ENCODE results near the gene TTLL5.

DNA sequence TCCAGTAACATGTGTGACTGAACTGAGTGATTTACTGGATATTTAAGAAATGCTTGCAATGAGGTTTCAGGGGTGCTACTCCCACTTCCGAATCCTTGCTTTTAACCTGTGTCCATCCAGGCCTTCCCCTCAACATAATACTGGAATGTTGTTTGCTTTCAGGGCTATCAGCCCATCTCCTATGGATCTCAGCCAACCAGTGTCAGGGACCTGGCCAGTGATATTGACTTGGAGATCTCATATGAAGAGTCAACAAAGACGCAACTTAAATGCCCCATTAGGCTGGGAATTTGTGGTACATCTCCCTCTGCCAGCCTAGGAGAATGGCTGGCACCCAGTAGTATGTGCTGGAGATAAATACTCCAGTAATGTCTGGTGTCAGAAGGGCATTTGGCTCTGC lies 323.6 kb downstream of the TTLL5 start:
- TF ChIP-seq, protein P1, sequence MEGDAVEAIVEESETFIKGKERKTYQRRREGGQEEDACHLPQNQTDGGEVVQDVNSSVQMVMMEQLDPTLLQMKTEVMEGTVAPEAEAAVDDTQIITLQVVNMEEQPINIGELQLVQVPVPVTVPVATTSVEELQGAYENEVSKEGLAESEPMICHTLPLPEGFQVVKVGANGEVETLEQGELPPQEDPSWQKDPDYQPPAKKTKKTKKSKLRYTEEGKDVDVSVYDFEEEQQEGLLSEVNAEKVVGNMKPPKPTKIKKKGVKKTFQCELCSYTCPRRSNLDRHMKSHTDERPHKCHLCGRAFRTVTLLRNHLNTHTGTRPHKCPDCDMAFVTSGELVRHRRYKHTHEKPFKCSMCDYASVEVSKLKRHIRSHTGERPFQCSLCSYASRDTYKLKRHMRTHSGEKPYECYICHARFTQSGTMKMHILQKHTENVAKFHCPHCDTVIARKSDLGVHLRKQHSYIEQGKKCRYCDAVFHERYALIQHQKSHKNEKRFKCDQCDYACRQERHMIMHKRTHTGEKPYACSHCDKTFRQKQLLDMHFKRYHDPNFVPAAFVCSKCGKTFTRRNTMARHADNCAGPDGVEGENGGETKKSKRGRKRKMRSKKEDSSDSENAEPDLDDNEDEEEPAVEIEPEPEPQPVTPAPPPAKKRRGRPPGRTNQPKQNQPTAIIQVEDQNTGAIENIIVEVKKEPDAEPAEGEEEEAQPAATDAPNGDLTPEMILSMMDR (conservative IDR thresholded peaks at IDR 0.05 in 1 of 2, IDR thresholded peaks at IDR 0.05 in 1 of 2; ENCODE audit: low read depth in 1 of 2, low read length in 2 of 2) = no peak
- TF ChIP-seq EZH2 (IDR thresholded peaks at IDR 0.05; ENCODE audit: low read length, missing control alignments) = no peak
